HTR-8/SVneo (cell line): ENCODE data around the gene STK32A.
"Not testable (repeated sequence)": the region's sequence is repeated elsewhere in the genome, so short reads cannot be mapped to it uniquely, and the experiment has no call there.

ENCODE experiments used
- DNase-seq: peaks from one replicate; pipeline ENCODE4 v3.0.0; 2011; ENCODE audit warnings: low spot score, mixed read lengths; ENCODE audit not compliant: insufficient read length
- FAIRE-seq: peaks from 2 replicates; lab custom pipeline; 2011; peaks lifted over from hg19 to GRCh38; lab: Jason Lieb, UNC

Gene STK32A

DNA sequence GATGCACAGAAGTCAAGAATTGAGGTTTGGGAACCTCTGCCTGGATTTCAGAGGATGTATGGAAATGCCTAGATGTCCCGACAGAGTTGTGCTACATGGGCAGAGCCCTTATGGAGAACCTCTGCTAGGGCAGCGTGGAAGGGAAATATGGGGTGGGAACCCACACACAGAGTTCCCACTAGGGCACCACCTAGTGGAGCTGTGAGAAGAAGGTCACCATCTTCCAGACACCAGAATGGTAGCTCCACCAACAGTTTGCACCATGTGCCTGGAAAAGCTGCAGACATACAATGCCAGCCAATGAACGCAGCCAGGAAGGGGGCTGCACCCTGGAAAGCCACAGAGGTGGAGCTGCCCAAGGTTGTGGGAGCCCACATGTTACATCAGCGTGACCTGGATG lies 104.5 kb downstream of the STK32A start:
- FAIRE-seq (no peak), DNase-seq (no peak)

DNA sequence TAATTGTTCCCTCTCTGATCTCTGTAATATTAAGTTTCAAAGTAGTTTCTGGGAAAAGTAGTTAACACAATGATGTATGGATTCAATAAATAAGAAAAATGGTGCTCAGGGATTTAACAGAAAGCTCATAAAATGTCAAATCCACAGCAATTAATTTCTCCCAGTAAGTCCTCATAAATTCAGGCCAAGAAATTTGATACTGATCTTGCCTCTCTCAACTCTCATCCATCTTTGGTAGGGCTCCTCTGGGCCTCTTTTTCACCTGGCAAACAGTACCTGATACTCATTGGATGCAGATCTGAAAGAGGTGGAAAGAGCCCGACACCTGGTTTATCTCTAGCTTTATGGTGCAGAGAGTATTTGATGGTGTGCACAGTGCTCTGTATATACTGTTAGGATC lies 106.1 kb downstream of the STK32A start:
- FAIRE-seq: no peak
- DNase-seq: no peak

DNA sequence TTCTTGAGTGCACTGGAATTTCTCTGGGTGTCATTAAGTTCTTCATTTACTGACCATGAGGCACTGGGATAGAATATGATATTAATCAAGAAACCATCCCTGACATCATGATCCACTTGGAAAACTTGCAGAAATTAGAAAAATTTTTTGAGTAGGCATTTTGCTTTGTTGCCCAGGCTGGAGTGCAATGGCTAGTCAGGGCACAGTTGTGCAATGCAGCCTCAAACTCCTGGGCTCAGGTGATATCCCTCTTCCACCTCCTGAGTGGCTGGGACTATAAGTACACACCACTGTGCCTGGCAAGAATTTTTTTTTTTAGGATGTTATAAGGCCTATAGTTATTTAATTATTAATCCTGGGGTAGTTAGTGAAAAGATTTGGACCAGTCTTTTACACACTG lies 106.5 kb downstream of the STK32A start:
- FAIRE-seq (no peak), DNase-seq (no peak)

DNA sequence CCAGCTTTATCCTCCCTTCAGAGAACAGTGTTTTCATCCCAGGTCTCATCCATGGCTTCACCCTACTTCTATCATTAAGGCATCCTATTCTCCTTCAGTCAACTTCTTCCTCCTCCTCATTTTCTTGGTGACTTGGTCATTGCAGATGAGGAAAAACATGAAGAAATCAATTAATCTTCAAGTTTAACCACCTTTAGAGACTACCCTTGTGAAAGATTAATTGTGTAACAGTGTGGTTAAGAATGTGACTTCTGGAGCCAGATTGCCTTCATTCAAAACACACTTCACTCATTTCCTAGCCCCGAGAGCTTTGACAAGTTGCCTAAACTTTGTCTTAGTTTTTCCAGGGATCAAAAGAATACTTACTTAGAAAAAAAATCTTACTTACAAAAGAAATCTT lies 110.0 kb downstream of the STK32A start:
- FAIRE-seq: no peak
- DNase-seq: no peak

DNA sequence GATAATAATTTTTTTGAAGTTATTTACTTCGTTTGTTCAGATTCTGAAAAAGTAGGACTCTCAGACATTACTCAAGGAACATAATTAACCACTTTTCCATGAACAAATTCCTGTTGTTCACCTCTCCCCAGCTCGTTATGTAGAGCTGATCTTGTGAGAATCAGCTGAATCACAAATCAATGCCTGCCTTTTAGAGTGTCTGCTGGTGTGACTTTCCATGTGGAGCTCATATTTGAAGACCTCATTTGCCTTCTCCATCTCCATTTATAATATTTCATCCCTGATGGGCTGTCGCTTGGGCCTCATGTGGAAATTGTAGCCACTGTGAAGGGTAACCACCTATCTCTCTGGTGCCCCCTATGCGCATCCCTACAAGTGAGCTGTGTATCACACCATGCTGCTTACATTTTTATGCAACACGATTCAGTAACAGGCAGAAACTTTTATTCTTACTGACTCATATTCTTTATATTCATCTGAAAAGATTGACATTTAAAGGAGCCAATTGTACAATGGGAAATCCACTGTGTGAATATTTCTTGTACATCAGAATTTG lies 111.3 kb downstream of the STK32A start:
- FAIRE-seq: no peak
- no peak for DNase-seq

DNA sequence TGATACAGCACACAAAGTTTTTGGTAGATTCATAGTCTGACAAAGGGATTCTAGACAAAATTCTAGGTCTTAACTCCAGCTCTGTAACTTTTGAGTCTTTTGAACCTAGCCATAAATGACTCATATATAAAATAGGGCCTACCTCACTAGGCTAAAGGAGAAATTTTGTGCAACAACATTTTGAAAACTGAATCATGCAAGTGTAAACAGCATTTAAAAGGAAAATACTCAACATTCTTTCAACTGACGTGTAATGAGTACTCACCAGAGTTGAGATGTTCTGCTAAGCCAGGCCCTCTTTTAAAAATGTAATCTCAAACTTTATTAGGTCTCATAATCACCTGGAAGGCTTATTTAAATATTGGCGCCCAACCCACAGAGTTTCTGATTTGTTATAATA lies 113.2 kb downstream of the STK32A start:
- FAIRE-seq: no peak

DNA sequence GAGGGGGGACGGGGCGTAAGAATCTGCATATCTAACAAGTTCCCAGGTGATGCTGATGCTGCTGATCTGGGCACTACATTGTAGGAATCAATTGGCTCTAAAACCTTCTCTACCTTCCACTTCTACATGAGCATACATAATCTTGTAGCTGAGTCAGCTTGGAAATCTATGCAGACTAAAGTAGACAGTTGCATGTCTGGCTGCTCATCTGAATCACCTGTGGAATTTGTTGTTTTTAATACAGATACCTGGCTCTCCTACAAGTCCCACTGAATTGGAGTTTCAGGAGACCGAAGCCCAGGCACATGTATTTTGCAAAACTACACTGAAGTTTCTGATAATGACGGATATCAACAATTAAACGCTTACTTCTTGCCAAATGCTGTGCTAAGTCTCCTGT lies 113.6 kb downstream of the STK32A start:
- FAIRE-seq (no peak), DNase-seq (no peak)

More for the DNA sequence above, 113.2 kb downstream of the STK32A start:
- no peak for DNase-seq

DNA sequence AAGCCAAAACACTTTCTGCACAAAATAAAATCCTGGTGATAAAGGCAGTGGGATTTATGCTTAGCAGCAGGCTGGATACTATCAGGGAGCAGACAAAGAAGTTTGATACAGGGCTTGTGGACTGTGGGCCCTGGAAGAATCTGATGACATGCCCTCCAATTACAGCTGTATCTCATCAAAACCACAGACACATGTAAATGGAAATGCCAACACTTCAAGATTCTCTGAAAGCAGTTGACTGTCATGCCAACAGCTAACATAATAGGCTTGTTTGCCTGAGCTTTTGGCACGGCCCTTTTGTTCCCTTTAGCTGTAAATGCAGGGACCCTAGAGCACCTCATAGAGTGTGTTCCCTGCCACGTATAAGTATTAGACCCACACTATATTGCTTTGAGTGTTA lies 114.4 kb downstream of the STK32A start:
- DNase-seq (no peak), FAIRE-seq (no peak)

DNA sequence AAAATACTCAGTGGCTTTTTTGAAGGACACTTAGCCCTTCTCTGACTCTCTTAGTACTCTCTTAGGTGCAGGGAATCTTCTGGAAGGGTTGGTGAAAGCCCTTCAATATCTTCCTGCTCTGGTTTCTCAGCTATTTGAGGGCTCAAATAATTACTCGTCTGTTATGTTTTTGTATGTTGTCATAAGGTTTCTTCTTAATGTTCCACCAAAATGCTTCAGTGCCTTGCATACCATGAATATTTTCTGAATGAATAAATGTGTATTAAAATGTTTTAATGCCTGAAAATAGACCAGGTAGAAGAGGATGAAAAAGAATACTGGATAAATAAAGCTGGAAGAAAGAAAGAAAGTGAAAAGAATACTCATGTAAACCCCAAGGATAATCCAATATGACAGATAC lies 124.3 kb downstream of the STK32A start:
- FAIRE-seq (no peak), DNase-seq (no peak)

DNA sequence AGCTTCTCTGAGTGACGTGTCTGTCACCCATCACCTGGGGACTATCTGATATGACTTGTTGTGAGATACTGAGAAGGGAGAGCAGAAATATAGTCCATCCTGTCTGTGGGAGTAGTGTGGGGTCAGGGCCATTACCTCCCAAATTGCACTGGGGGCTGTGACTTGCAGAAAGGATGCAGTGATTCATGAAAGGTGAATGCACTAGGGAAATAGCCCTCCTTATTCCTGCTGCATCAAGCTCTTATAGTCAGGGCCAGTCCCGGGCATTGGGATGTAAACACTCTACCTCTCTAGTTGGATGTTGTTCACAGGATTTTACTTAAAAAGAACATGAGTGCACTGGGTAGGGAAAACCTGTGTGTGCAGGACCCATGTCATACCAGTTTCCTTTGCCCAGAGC lies 124.8 kb downstream of the STK32A start:
- FAIRE-seq (no peak), DNase-seq (no peak)

DNA sequence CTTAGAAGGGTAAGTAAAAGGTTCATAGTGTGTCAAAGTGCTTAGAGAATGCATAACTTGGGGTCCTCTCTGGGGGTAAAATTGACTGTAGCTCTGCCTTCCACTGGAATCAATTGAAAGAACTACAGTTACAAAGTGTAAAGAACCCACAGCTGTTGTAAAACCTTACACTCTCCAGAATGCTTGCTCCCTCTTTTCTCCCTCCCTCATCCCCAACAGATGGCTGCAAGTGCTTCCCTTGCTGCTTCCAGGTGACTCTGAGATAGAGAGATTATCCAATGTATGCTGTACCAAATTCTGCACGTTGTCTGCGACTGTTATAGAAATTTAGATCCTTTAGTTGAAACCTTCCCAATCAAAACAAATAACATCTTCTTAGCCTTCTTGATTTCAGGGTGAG lies 126.0 kb downstream of the STK32A start:
- FAIRE-seq (no peak), DNase-seq (no peak)

DNA sequence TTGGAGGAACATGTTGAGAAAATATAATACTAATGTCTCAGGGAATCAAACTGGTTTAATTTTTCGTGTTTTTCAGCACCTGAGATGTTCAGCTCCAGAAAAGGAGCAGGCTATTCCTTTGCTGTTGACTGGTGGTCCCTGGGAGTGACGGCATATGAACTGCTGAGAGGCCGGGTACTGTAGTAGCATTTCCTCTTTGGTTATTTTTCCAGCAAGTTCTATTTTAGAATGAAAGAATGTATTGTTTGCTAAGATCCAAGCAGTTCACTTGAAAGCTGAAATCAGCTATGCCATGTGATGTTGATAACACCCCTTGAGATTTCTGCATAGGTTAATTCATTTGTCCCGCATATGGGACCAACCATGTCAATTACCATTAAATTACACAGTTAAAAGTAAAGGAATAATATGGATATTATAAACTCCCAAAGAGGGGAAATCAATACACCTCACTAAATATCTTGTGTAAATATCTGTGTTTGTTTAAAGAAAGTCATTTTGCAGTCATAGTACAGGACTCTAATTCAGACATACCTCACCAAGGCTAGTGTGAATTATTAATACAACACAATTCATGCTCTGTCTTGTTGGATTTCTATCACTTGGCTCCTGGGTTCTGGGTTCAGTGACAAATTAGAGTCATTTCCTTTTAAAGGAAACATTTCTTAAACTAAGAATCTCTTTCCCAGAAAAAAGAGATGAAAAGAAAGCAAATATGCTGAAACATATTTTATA lies 126.8 kb downstream of the STK32A start:
- FAIRE-seq: no peak
- no peak for DNase-seq

DNA sequence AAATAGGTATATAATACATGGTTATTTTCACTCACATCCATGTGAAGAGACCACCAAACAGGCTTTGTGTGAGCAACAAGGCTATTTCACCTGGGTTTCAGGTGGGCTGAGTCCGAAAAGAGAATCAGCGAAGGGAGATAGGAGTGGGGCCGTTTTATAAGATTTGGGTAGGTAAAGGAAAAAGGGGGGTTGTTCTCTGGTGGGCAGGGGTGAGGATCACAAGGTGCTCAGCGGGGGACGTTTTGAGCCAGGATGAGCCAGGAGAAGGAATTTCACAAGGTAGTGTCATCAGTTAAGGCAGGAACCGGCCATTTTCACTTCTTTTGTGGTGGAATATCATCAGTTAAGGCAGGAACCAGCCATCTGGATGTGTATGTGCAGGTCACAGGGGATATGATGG lies 132.6 kb downstream of the STK32A start:
- not testable (repeated sequence) for DNase-seq, FAIRE-seq

DNA sequence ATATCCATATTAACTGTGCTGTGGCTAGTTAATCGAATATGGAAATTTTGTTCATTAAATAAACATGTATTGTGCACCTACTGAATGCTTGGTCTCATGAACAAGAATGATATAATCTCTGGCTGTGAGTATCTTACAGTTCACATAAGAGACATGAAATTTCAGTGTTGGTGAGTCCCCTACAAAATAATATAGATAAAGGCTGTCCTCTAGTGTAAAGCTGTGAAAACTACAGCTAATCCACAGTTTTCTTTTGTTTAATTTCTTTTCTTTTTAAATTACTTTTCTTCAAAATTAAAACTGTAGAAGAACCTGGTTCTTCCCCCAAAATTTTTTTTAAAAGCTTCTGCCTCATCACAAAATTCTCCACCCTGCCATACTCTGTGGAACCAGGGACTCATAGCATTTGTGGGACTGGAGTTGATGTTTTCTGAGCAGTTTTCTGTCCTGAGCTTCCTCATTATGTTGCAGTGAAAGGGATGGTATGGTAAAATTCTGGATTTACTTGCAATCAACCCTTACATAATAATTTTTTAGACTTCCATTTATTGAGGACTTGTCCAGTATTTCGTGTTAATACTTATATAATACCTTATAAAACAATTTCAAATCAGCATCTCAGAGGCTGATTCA lies 135.0 kb downstream of the STK32A start:
- FAIRE-seq (no peak), DNase-seq (peak; percentile 14)

DNA sequence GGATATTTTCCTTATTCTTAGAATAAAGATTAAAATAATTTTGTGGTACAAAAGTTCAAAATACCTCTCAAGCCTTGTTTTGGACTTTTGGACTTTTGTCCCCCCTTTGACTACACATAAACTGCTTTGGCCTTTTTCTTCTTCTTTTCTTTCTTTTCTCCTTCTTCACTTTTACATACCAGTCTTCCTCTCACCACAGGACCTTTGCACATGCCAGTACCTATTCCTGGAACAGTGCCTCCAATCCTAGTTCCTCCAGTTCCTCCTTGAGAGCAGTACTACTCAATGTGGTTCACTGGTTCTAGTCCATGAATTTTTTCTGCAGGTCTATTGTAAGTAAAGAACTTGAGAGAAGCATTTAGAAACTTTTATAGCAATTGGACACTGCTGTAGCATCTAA lies 136.5 kb downstream of the STK32A start:
- FAIRE-seq: no peak

DNA sequence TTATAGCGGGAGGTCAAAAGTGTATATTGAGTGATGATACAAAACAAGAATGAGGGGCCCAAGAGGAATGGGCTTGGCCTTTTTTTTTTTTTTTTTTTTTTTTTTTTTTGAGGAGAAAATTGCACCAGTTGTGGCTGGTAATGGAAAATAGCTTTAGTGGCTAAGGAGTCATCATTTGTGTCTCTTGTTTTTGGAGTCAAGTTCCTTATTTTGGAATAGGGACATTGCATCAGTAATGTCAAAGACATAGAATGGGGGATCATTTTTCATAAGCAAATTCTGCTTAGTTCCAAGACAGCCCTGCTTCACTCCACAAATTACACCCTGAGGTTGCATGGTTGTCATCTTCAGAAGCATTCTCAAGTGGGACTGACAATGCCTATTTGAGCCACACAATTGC lies 137.4 kb downstream of the STK32A start:
- no peak for DNase-seq
- no peak for FAIRE-seq

More for the DNA sequence above, 136.5 kb downstream of the STK32A start:
- no peak for DNase-seq

DNA sequence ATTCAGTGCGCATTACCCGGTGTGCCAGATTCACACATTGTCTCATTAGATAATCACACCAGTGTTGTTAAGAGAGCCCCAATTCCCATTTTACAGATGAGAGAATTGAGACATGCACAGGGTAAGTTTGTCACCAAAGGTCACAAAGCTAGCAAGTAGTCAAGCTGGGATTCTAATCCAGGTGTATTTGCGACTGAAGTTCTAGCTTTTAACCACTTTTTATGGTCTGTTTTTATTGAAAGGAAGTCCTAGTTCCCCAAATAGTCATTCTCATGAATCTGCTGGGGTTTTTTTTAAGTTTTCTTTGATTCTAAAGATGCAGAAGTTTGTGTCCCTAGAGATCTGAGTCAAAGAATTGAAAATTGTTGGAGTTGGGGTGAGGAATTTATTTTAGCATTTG lies 138.5 kb downstream of the STK32A start:
- no peak for FAIRE-seq
- no peak for DNase-seq

DNA sequence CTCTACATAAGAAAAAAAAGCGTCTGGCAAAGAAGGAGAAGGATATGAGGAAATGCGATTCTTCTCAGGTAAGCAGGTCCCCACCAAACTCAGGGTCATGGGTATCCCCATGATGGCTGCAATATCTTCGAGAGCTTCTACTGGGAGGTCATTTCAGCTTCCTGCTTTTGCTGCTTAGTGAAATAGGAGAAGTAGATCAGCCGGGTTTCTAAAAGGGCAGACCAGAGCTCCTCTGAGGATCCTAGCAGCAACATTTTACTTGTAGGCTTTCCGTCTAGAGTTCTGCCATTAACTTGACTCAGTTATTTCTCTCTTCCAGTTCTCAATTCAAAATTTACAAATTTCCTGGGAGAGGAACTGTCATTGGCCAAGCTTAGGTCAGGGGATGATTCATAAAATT lies 140.3 kb downstream of the STK32A start:
- DNase-seq (no peak), FAIRE-seq (no peak)

DNA sequence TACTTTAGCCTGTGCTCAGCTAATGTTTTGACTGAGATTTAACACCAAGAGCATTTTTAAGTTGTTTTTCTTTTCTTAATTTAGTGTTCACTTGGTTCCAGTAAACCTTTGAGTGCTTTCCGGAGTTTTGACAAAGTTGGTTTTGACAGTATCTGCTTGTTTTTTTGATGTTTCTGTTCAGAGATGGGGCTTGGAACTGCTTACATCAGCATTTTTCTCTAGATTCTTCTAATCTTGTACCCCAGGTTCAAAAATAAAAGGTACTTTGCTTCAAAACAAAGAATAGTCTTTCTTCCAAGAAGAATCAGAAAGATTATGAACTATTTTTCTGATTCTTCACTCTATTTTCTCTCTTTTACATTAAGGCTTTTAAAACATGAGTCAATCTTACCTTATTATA lies 142.9 kb downstream of the STK32A start:
- DNase-seq (no peak), FAIRE-seq (no peak)

DNA sequence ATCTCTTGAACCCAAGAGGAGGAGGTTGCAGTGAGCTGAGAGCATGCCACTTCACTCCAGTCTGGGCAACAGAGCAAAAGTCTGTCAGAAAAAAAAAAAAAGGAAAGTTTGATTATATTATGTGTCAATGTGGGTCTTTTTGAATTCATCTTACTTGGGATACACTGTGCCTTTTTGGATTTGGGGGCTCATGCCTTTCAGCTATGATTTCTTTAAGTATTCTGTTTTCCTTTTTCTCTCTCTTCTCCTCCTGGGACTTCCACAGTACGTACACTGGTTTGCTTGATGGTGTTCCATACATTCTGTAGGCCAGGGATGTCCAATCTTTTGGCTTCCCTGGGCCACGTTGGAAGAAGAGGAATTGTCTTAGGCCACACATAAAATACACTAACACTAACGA lies 146.7 kb downstream of the STK32A start:
- no peak for DNase-seq
- FAIRE-seq: no peak

DNA sequence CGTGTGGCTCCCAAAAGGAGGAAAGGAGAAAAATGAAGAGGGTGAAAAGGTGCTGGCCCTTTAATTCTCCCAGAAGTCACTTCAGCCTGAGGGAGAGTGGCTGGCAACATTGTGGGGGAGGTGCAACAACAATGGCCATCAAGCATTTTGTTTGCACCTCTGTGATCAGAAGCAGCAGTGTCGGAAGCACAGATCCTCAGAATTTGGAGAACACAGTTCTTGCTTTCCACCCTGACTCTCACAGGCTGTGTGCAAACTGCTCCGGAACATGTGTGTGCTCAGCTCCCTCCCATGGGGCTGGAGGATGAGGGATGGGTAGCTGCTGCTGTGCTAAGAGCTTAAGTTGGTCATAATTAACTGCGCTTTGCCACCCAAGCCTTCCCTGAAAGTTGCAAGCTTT lies 147.9 kb downstream of the STK32A start:
- no peak for FAIRE-seq
- no peak for DNase-seq
